ENCODE results near the gene KLRF1.

Gene KLRF1

GRCh38 chr12:9829483-9829882 lies 2.2 kb downstream of the KLRF1 start:
- no peak for DNase-seq (ENCODE audit: low read depth)
- TF ChIP-seq CTCF (conservative IDR thresholded peaks at IDR 0.05; ENCODE audit: low read length), result no peak
- H3K4me3 ChIP-seq (ENCODE audit: low read length), result no peak overlapping the region

DNA sequence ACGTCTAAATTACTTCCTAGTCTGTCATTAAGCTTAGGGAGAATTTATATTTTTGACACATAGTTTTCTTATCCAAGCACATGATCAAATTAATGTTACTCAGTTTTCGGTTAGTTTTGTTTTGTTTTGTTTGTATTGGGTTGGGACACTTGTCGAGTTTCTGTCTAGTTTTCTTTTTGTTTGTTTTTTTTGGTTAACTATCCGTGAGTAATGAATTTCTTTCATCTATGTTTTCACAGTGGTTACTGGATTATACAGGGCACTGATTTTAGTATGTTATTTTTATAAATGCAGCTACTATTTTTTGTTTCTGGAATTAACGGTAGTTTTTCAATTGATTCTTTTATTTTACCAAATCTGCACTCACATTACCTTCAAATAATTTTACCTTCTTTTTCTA lies 2.7 kb downstream of the KLRF1 start:
- TF ChIP-seq CTCF (conservative IDR thresholded peaks at IDR 0.05; ENCODE audit: low read length), result no peak
- no peak for DNase-seq (ENCODE audit: low read depth)
- H3K4me3 ChIP-seq (ENCODE audit: low read length), result no peak overlapping the region

GRCh38 chr12:9831720-9832119 lies 4.4 kb downstream of the KLRF1 start:
- no peak for DNase-seq (ENCODE audit: low read depth)
- no peak for TF ChIP-seq CTCF (conservative IDR thresholded peaks at IDR 0.05; ENCODE audit: low read length)
- no peak overlapping the region for H3K4me3 ChIP-seq (ENCODE audit: low read length)

GRCh38 chr12:9843407-9843806 lies 16.1 kb downstream of the KLRF1 start:
- no peak for TF ChIP-seq CTCF (conservative IDR thresholded peaks at IDR 0.05; ENCODE audit: low read length)
- no peak for DNase-seq (ENCODE audit: low read depth)
- H3K4me3 ChIP-seq (ENCODE audit: low read length), result no peak overlapping the region

- TF ChIP-seq CTCF (conservative IDR thresholded peaks at IDR 0.05; ENCODE audit: low read length), result no peak
- DNase-seq (ENCODE audit: low read depth), result no peak
- no peak overlapping the region for H3K4me3 ChIP-seq (ENCODE audit: low read length)
These were observed 21.6 kb downstream of the KLRF1 start for GRCh38 chr12:9848899-9849298.

DNA sequence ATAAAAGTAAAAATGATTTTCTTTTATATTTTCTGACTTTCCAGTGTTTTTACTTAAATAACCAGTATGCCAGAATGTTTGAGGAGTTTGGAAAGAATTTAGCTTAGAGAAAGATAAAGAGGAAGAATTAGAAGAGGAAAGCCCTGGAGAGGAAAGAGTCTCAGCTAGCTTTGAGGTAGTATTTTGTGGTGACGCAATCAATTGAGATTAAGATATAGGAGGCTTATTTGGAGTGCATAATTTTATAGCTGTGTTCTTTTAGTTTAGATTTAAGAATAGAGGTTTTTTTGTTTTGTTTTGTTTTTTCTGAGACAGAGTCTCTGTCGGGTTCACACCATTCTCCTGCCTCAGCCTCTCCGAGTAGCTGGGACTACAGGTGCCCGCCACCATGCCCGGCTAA lies 23.8 kb downstream of the KLRF1 start:
- TF ChIP-seq CTCF (conservative IDR thresholded peaks at IDR 0.05; ENCODE audit: low read length), result no peak
- no peak overlapping the region for H3K4me3 ChIP-seq (ENCODE audit: low read length)
- DNase-seq (ENCODE audit: low read depth), result no peak

DNA sequence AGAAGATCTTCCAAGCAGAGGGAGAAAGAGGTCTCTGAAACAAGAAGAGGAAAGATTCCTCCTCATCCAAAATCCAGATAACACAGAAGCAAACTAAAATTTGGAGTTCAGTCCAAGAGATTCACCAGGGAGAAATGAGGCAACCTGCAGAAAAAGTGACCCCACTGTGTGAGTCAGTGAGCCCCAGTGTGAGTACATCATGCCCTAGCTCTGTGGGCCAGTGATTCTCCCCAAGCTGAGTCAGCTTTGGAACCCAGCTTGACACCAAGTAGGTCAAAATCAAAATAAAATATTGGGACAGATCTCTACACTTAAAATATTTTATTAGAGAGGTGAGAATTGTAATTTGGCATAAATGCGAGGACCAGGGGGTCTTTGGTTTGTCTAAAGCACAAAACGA lies 24.6 kb downstream of the KLRF1 start:
- DNase-seq (ENCODE audit: low read depth), result no peak
- TF ChIP-seq CTCF (conservative IDR thresholded peaks at IDR 0.05; ENCODE audit: low read length), result no peak
- no peak overlapping the region for H3K4me3 ChIP-seq (ENCODE audit: low read length)

All from AG10803 (cell line).